GM20000 (cell line): ENCODE results near the gene ITGAD.

ENCODE experiments used
- DNase-seq: peaks from one replicate; pipeline ENCODE4 v3.0.0; 2012; ENCODE audit warnings: low spot score
- TF ChIP-seq, protein P1 (sequence below): IDR thresholded peaks from 2 replicates; pipeline ENCODE4 v1.5.1; 2012; ENCODE audit warnings: mild to moderate bottlenecking, control low read depth; ENCODE audit errors: extremely low read depth, missing control alignments

The ITGAD gene

DNA sequence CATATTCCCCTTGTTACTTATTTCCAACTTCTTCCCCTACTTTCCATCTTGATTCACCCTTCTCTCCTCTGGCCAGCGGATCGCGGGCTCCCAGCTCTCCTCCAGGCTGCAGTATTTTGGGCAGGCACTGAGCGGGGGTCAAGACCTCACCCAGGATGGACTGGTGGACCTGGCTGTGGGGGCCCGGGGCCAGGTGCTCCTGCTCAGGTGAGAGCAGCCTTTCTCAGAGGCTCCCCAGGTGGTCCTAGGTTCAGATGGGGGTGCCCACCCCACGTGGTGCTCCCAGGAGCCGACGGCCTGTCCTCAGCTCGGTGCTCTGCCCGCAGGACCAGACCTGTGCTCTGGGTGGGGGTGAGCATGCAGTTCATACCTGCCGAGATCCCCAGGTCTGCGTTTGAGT, 22.1 kb upstream of the ITGAD start:
- DNase-seq: no peak
- TF ChIP-seq, protein P1, sequence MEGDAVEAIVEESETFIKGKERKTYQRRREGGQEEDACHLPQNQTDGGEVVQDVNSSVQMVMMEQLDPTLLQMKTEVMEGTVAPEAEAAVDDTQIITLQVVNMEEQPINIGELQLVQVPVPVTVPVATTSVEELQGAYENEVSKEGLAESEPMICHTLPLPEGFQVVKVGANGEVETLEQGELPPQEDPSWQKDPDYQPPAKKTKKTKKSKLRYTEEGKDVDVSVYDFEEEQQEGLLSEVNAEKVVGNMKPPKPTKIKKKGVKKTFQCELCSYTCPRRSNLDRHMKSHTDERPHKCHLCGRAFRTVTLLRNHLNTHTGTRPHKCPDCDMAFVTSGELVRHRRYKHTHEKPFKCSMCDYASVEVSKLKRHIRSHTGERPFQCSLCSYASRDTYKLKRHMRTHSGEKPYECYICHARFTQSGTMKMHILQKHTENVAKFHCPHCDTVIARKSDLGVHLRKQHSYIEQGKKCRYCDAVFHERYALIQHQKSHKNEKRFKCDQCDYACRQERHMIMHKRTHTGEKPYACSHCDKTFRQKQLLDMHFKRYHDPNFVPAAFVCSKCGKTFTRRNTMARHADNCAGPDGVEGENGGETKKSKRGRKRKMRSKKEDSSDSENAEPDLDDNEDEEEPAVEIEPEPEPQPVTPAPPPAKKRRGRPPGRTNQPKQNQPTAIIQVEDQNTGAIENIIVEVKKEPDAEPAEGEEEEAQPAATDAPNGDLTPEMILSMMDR: no peak

DNA sequence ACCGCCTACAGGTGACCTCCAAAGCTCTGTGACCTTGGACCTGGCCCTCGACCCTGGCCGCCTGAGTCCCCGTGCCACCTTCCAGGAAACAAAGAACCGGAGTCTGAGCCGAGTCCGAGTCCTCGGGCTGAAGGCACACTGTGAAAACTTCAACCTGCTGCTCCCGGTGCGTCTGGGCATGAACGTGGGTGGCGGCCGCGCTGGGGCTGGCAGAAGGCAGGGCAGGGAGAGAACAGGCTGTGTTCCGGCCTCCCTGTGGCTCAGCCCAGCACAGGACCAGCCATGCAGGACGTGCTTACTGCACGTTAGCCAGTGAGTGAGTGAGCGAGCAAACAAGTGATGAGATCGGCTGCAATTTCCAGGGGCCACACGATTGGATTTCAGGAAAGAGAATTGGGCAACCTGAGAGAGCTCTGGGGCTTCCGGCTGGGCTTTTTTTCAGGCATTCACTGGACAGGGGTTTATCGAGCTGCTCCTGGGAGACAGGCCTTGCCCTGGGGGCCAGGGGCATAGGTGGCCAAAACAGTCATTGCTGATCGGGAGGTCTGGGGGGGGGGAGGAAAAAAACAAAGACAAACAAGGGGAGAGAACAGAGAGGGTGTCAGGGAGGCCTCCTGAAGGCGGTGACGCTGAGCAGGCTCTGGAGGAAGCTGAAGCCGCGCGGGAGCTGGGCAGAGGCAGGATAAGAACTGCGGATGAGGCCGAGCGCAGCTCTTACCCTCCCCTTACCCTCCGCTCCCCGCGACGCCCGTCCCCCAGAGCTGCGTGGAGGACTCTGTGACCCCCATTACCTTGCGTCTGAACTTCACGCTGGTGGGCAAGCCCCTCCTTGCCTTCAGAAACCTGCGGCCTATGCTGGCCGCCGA, 21.3 kb upstream of the ITGAD start:
- no peak for DNase-seq
- TF ChIP-seq, protein P1: no peak

DNA sequence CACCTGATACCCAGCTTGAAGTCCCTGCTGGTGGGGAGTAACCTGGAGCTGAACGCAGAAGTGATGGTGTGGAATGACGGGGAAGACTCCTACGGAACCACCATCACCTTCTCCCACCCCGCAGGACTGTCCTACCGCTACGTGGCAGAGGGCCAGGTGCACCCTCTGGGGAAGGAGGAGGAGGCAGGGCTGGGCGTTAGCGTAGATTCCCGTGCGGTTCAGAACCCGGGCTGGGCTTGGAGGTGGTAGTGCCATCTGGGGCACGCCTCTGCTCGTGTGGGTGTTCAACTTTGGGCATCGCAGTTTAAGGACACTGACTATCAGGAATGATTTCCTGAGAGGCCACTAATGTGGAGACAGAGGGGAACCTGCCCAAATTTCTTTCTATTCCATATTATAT, 19.9 kb upstream of the ITGAD start:
- DNase-seq: no peak
- TF ChIP-seq, protein P1: no peak

DNA sequence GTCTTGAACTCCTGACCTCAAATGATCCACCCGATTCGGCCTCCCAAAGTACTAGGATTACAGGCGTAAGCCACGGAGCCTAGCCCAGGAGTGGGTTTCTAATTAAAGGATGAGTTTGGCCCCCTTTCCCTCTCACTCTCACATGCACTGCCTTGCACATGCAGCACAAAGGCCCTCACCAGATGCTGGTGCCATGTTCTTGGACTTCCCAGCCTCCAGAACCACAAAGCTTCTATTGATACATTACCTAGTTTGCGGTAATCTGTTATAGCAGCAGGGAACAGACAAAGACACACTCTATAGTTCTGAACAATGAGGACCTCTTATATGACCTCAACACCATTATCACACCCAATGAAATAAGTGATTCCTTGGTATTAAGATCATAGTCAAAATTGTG, 17.9 kb upstream of the ITGAD start:
- TF ChIP-seq, protein P1: no peak
- no peak for DNase-seq

DNA sequence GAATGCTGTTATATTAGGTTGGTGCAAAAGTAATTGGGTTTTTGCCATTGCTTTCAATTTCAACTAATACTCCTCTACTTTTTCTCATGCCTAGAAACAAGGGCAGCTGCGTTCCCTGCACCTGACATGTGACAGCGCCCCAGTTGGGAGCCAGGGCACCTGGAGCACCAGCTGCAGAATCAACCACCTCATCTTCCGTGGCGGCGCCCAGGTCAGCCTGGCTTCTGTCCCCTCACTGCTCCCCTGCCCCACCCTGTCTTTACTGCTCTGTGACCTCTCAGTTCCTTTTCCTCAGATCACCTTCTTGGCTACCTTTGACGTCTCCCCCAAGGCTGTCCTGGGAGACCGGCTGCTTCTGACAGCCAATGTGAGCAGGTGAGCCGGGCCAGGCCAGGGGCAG, 16.4 kb upstream of the ITGAD start:
- TF ChIP-seq, protein P1: no peak
- DNase-seq: no peak

DNA sequence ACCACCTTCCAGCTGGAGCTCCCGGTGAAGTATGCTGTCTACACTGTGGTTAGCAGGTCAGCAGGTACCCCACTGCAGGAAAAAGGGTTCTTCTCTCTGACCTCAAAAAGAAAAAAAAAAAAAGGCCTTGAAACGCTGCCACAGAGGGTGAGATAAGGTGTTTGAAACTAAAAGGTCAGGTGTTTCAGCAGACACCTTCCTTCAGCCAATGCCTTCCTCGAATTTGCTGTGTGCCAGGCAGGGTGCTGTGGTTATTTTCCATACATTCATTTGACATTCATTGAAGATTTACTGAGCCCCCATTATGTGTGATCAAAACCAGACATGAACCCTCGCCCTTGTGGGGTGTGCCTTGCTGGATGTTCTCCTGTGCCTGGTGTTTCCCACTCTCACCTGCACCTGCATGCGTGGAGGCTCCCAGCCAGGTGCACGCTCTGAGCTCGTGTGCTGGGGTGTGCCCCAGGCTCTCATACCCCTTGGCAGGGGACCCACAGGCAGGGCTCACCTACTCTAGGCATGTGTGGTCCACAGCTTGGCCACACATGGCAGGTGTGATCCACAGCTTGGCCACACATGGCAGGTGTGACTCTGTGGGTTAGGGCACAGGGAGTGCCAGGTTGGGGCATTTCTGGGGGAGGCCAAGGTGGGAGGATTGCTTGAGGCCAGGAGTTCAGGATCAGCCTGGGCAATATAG, 15.8 kb upstream of the ITGAD start:
- DNase-seq: no peak
- TF ChIP-seq, protein P1: no peak

DNA sequence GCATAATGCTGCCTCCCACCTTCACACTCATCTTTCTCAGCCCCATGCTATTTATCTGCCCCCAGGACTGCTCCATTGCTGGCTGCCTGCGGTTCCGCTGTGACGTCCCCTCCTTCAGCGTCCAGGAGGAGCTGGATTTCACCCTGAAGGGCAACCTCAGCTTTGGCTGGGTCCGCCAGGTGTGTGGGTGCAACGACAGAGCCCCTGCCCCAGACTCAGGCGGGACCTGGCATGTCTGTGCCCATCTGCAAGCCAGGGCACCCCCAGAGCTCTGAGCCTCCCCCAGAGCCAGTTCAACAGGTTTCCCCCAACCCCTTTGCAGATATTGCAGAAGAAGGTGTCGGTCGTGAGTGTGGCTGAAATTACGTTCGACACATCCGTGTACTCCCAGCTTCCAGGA, 12.9 kb upstream of the ITGAD start:
- DNase-seq: no peak
- TF ChIP-seq, protein P1: no peak
